HEK293T (cell line): ENCODE data around the gene DISP3.

ENCODE experiments used
- CTCF ChIA-PET: fragments of 350-600 bp; formaldehyde crosslinking; extraction: SDS; loops from one replicate; lab custom pipeline; 2021; ENCODE audit warnings: antibody characterized with exemption, inconsistent platforms; lab: Yijun Ruan, JAX
- POLR2A ChIA-PET: fragments of 350-600 bp; formaldehyde crosslinking; extraction: SDS; loops from one replicate; lab custom pipeline; 2020; ENCODE audit warnings: antibody characterized with exemption, inconsistent platforms; lab: Yijun Ruan, JAX
- DNase-seq: peaks from one replicate; pipeline ENCODE4 v3.0.0; 2012; ENCODE audit warnings: mixed read lengths; ENCODE audit errors: extremely low spot score
- ARNT ChIP-seq: fragments of 450-650 bp; IDR thresholded peaks from 2 replicates; pipeline ENCODE4 v1.6.1; 2017; ENCODE audit warnings: mild to moderate bottlenecking
- BHLHE40 ChIP-seq: fragments of 450-650 bp; IDR thresholded peaks from 2 replicates; pipeline ENCODE4 v1.6.1; 2016; ENCODE audit warnings: mild to moderate bottlenecking, moderate library complexity, borderline replicate concordance
- CTBP1 ChIP-seq: fragments of 450-650 bp; IDR thresholded peaks from 2 replicates; pipeline ENCODE4 v1.6.1; 2016; ENCODE audit warnings: borderline replicate concordance
- ELF4 ChIP-seq: fragments of 450-650 bp; IDR thresholded peaks from 2 replicates; pipeline ENCODE4 v1.6.1; 2017; ENCODE audit warnings: antibody characterized with exemption
- FOXA1 ChIP-seq: fragments of 450-650 bp; IDR thresholded peaks from 2 replicates; pipeline ENCODE4 v1.6.1; 2016; ENCODE audit warnings: mild to moderate bottlenecking
- FOXK2 ChIP-seq: fragments of 450-650 bp; IDR thresholded peaks from 2 replicates; pipeline ENCODE4 v1.6.1; 2016; ENCODE audit warnings: mild to moderate bottlenecking
- FOXM1 ChIP-seq: fragments of 450-650 bp; IDR thresholded peaks from 2 replicates; pipeline ENCODE4 v1.6.1; 2017; ENCODE audit warnings: mild to moderate bottlenecking, borderline replicate concordance
- HDGF ChIP-seq: fragments of 450-650 bp; IDR thresholded peaks from 2 replicates; pipeline ENCODE4 v1.6.1; 2017; ENCODE audit warnings: antibody characterized with exemption, borderline replicate concordance
- L3MBTL2 ChIP-seq: fragments of 450-650 bp; conservative IDR thresholded peaks from 2 replicates; pipeline ENCODE4 v1.6.1; 2016; ENCODE audit warnings: mild to moderate bottlenecking
- LEF1 ChIP-seq: fragments of 450-650 bp; IDR thresholded peaks from 2 replicates; pipeline ENCODE4 v1.6.1; 2017; ENCODE audit warnings: mild to moderate bottlenecking, borderline replicate concordance
- NFRKB ChIP-seq: fragments of 450-650 bp; IDR thresholded peaks from 2 replicates; pipeline ENCODE4 v1.6.1; 2016; ENCODE audit warnings: mild to moderate bottlenecking, moderate library complexity
- SP1 ChIP-seq: fragments of 450-650 bp; IDR thresholded peaks from 2 replicates; pipeline ENCODE4 v1.6.1; 2017
- SUZ12 ChIP-seq: fragments of 450-650 bp; IDR thresholded peaks from 2 replicates; pipeline ENCODE4 v1.6.1; 2016; ENCODE audit warnings: mild to moderate bottlenecking
- TARDBP ChIP-seq: fragments of 450-650 bp; IDR thresholded peaks from 2 replicates; pipeline ENCODE4 v1.6.1; 2016
- ZNF384 ChIP-seq: fragments of 450-650 bp; IDR thresholded peaks from 2 replicates; pipeline ENCODE4 v1.6.1; 2016
- TF ChIP-seq, protein P1 (sequence below): fragments of 450-650 bp; IDR thresholded peaks from 2 replicates; pipeline ENCODE4 v1.6.1; 2016

Gene DISP3

DNA sequence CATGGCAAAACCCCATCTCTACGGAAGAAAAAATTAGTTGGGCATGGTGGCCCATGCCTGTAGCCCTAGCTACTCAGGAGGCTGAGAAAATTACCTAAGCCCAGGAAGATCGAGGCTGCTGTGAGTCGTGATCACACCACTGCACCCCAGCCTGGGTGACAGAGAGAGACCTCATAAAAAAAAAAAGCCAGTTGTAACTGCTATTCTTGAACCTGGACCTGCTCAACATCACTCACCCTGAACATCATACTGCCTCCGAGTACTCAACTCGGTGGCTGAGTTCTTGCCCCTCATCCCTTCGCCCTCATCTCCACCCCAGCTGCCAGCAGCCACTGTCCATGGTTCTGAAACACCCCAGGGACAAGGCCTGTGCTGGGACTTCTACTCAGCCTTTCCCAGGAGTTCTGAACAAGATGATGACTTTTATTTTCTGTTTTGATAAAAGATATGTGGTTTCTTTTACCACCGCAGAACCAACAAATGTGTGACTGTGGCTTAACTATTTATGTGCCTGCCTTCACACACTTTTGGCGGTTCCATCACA is 5.4 kb upstream of the DISP3 start:
- TF ChIP-seq NFRKB (no peak), ELF4 (no peak), HDGF (no peak), SUZ12 (no peak), FOXM1 (no peak), BHLHE40 (no peak), LEF1 (no peak), SP1 (no peak), TARDBP (no peak), FOXK2 (no peak), ZNF384 (no peak), CTBP1 (no peak), L3MBTL2 (no peak), FOXA1 (no peak), ARNT (no peak)
- TF ChIP-seq, protein P1, sequence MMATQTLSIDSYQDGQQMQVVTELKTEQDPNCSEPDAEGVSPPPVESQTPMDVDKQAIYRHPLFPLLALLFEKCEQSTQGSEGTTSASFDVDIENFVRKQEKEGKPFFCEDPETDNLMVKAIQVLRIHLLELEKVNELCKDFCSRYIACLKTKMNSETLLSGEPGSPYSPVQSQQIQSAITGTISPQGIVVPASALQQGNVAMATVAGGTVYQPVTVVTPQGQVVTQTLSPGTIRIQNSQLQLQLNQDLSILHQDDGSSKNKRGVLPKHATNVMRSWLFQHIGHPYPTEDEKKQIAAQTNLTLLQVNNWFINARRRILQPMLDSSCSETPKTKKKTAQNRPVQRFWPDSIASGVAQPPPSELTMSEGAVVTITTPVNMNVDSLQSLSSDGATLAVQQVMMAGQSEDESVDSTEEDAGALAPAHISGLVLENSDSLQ: no peak
- DNase-seq: peak; percentile 50
- ChIA-PET CTCF (no interaction called here), POLR2A (no interaction called here)

DNA sequence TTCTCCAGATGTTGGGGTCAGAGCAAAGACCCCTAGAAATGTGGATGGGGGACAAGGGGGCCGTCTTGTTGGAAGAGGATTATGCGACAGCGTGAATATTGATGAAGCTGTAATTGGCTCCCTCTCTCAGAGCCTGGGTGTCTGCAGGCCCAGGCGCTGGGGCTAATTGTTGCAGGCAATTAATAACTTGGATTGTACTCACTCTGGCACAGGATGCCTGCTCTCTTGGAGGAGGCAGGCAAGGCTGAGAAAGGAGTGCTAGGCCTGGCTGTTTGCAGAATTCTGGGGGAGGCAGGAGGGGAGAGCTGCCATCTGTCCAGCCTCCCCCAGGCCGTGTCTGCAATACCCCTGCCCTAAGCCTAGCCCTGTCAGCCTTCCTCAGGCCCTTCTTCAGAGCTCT is 4.1 kb upstream of the DISP3 start:
- ChIA-PET POLR2A (no interaction called here), CTCF (no interaction called here)
- no peak for TF ChIP-seq CTBP1
- TF ChIP-seq FOXA1: no peak
- no peak for DNase-seq

DNA sequence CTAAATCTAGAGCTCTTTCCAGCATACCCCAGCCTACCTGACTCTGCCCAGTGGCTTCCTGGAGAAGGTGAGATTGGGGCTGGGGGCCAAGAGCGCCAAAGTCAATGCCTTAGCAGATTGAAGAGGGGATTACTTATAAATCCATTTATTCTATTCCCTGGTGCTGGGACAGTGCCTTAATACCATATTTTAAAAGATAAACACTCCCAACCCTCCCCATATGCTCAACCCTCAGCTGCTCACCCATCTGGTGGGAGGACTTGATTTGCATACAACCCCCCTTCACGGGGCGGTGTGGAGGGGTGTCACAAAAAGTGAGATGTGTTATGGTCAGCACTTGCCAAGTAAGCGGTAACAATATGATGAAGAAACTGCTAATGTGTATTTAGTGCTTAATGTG is 3.2 kb upstream of the DISP3 start:
- ChIA-PET CTCF (no interaction called here), POLR2A (no interaction called here)
- no peak for TF ChIP-seq FOXM1
- TF ChIP-seq, protein P1: no peak
- DNase-seq: no peak

DNA sequence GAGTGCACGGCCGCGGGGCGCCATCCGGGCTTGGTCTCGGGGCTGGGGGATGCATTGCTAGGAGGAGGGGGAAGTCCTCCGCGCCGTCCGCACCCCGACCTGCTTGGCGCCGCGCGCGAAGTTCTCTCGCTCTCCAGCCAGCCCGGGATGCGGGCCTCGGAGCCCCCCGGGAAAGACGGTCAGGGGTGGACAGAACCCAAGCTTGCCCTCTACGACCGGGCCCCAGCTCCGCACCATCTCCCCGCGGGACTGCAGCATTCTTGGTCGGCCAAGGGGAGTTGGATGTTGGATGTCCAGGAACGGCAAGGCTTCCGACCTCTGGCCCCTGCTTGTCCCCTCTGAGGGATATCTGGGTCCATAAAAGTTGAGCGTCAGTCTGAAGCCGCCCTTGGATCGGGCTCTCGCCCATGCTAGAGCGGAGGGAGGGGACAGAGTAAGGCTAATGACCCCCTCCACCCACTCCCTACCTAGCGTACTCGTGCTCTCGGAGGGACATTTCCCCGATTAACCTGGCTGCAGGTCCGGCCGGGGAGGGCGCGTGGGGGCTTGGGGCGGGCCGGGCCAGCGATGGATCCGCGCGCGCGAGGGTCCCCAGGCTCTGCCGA is 522 bp downstream of the DISP3 start:
- ChIA-PET POLR2A (interaction anchor here (0.7 to 2.0 kb wide), 5 partner anchors 10 to 187 kb away, joined by 3 to 10 read pairs (median 3); no protein-coding TSS in a partner anchor), CTCF (interaction anchor here (0.6 to 1.0 kb wide), 2 partner anchors 13 to 164 kb away, joined by 3 to 4 read pairs; no protein-coding TSS in a partner anchor)
- no peak for DNase-seq

DNA sequence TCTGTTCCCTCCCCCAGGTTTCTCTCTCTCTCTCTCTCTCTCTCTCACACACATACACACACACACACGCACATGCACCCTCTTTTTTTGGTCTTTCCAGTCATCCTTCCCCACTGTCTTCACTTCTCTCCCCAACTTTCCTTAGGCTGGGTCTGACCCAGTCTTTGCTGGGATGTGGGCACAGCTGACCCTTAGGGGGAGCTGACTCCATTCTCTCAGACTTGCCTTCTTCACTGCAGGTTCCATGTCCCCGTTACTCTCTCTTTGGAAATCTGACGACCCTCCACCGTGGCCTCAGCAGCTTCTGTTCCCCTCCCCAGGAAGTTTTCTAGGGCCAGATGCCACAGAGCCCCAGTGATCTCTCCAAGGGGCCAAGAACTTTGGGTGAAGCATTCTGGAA is 2.1 kb downstream of the DISP3 start:
- DNase-seq: no peak
- TF ChIP-seq ARNT (no peak), L3MBTL2 (no peak), BHLHE40 (no peak), SP1 (no peak), ELF4 (no peak), TARDBP (no peak), FOXA1 (no peak), ZNF384 (no peak), HDGF (no peak), FOXM1 (no peak), SUZ12 (no peak), LEF1 (no peak), CTBP1 (no peak), NFRKB (no peak), FOXK2 (no peak)
- TF ChIP-seq, protein P1: no peak
- ChIA-PET CTCF (no interaction called here), POLR2A (no interaction called here)

More for the DNA sequence above, 522 bp downstream of the DISP3 start:
- TF ChIP-seq SUZ12: no peak
- no peak for TF ChIP-seq SP1
- no peak for TF ChIP-seq BHLHE40
- no peak for TF ChIP-seq FOXM1
- TF ChIP-seq CTBP1: no peak
- TF ChIP-seq, protein P1: no peak
- TF ChIP-seq NFRKB: no peak
- TF ChIP-seq HDGF: no peak
- no peak for TF ChIP-seq ARNT
- TF ChIP-seq ELF4: no peak
- TF ChIP-seq L3MBTL2: no peak
- no peak for TF ChIP-seq FOXK2
- no peak for TF ChIP-seq ZNF384
- no peak for TF ChIP-seq LEF1
- TF ChIP-seq TARDBP: no peak
- TF ChIP-seq FOXA1: no peak

DNA sequence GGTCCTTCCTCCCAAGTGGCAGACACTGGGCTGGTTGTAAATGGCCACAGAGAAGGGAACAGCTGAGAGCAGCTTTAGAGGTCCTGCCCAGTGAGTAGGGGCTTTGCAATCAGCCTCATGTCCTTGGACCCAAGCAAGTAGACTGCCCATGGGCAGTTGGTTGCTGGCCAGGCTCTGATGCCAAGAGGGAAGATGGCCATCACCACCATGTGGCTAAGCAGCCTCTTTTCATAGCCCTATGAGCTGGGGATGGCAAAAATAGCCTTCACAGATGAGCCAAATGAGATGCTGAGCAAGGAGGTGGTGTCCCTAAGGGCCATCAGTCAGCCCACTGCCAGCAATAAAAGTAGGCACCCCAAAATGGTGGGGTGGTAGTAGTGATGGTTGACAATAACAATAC is 3.2 kb downstream of the DISP3 start:
- ChIA-PET CTCF (no interaction called here), POLR2A (no interaction called here)
- TF ChIP-seq LEF1 (no peak), FOXK2 (no peak), SP1 (no peak), BHLHE40 (no peak), NFRKB (no peak), HDGF (no peak), L3MBTL2 (no peak), ELF4 (no peak), ARNT (no peak), FOXA1 (no peak)
- no peak for DNase-seq
